ENCODE results near the gene CD3E.

DNA sequence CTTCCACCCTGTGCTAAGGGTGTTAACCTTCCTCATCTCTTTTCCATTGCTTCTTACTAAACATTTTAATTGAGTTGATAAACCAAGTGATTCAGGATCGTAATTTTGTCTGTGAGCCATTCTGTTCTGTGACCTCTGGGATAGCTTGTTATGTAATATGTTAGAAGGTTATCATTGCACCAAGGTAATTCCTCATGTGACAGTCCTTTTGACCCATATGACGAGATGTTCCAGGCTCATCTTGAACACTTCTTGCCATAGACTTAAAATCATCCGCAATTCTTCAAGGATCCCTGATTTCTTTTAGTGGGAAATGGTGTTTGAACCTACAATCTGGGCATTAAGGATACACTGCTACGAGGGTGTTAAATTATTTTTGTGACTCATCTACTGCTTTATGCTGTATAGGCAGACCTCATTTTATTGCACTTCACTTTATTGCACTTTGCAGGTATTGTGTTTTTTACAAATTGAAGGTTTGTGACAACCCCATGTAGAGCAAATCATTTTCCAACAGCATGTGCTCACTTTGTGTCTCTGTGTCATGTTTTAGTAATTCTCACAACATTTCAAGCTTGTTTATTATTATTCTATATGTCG, 21.4 kb upstream of the CD3E start:
- TF ChIP-seq, protein P1, sequence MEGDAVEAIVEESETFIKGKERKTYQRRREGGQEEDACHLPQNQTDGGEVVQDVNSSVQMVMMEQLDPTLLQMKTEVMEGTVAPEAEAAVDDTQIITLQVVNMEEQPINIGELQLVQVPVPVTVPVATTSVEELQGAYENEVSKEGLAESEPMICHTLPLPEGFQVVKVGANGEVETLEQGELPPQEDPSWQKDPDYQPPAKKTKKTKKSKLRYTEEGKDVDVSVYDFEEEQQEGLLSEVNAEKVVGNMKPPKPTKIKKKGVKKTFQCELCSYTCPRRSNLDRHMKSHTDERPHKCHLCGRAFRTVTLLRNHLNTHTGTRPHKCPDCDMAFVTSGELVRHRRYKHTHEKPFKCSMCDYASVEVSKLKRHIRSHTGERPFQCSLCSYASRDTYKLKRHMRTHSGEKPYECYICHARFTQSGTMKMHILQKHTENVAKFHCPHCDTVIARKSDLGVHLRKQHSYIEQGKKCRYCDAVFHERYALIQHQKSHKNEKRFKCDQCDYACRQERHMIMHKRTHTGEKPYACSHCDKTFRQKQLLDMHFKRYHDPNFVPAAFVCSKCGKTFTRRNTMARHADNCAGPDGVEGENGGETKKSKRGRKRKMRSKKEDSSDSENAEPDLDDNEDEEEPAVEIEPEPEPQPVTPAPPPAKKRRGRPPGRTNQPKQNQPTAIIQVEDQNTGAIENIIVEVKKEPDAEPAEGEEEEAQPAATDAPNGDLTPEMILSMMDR (IDR thresholded peaks at IDR 0.05), result no peak
- TF ChIP-seq POLR2A (IDR thresholded peaks at IDR 0.05), result no peak

Measured in adrenal gland (tissue), 5 donors.